IMR-90 (cell line): ENCODE results near the gene ERCC8. TPM values are rescaled to one million over a fixed set of nuclear protein-coding genes. Genes with fewer than 3 reads are reported as not detected.

Source experiments
- ATAC-seq: fragments of 200-7000 bp; cut with Tn5 transposase; 2 replicates; pipeline ENCODE4 v1.9.1; 2020; ENCODE audit warnings: low read depth, mild to moderate bottlenecking, moderate library complexity
- BruUV-seq: library from RNA; stranded (reverse); fragments of 400-500 nt; replicated peaks from 2 replicates; lab custom pipeline; 2021; lab: Mats Ljungman, UMichigan
- CTCF ChIA-PET: fragments of 300-600 bp; formaldehyde crosslinking; extraction: SDS; loops from one replicate; lab custom pipeline; 2021; ENCODE audit warnings: antibody characterized with exemption; lab: Yijun Ruan, JAX
- POLR2A ChIA-PET: fragments of 300-600 bp; sonication (Branson Sonifier 250); formaldehyde crosslinking; loops from one replicate; lab custom pipeline; 2022; ENCODE audit warnings: antibody characterized with exemption; ENCODE audit not compliant: unreplicated experiment; lab: Charles Lee
- DNase-seq: peaks from one replicate; pipeline ENCODE4 v3.0.0; 2013
- H2AFZ ChIP-seq: replicated peaks from 2 replicates; pipeline ENCODE3; 2013; ENCODE audit warnings: low read length, mild to moderate bottlenecking; ENCODE audit not compliant: poor library complexity
- H2AK5ac ChIP-seq: 2 replicates; pipeline ENCODE4 v1.6.1; 2013; ENCODE audit warnings: low read depth, low read length, inconsistent platforms
- H2AK9ac ChIP-seq: replicated peaks from 2 replicates; pipeline ENCODE3; 2013; ENCODE audit warnings: mild to moderate bottlenecking, low read depth, low read length, moderate library complexity; ENCODE audit not compliant: poor library complexity
- H2BK120ac ChIP-seq: 2 replicates; pipeline ENCODE4 v1.6.1; 2013; ENCODE audit warnings: low read depth, low read length, inconsistent platforms
- H2BK15ac ChIP-seq: 3 replicates; pipeline ENCODE4 v1.6.1; 2013; ENCODE audit warnings: low read depth, low read length, inconsistent platforms
- H2BK20ac ChIP-seq: 2 replicates; pipeline ENCODE4 v1.6.1; 2013; ENCODE audit warnings: low read depth, mild to moderate bottlenecking, inconsistent platforms, low read length, moderate library complexity
- H2BK5ac ChIP-seq: 2 replicates; pipeline ENCODE4 v1.6.1; 2013; ENCODE audit warnings: mild to moderate bottlenecking, low read depth, low read length, inconsistent platforms; ENCODE audit not compliant: poor library complexity, severe bottlenecking
- H3K14ac ChIP-seq: replicated peaks from 2 replicates; pipeline ENCODE4 v1.6.1; 2013; ENCODE audit warnings: low read depth, low read length, inconsistent platforms
- H3K18ac ChIP-seq: 2 replicates; pipeline ENCODE4 v1.6.1; 2013; ENCODE audit warnings: low read depth, low read length, control low read depth
- H3K23ac ChIP-seq: 2 replicates; pipeline ENCODE4 v1.6.1; 2013; ENCODE audit warnings: low read depth, low read length, inconsistent platforms
- H3K27ac ChIP-seq: 2 replicates; pipeline ENCODE4 v1.5.1; 2013; ENCODE audit warnings: mild to moderate bottlenecking, control low read depth, low read length; ENCODE audit not compliant: insufficient read depth
- H3K27me3 ChIP-seq: 2 replicates; pipeline ENCODE4 v1.6.1; 2013; ENCODE audit warnings: low read length; ENCODE audit not compliant: control insufficient read depth, insufficient read depth
- H3K36me3 ChIP-seq: 2 replicates; pipeline ENCODE4 v1.6.1; 2013; ENCODE audit warnings: low read length, mixed read lengths; ENCODE audit not compliant: control insufficient read depth, insufficient read depth
- H3K4ac ChIP-seq: 2 replicates; pipeline ENCODE4 v1.6.1; 2013; ENCODE audit warnings: low read depth, low read length, inconsistent platforms
- H3K4me1 ChIP-seq: 2 replicates; pipeline ENCODE4 v1.6.1; 2013; ENCODE audit warnings: low read length, mixed read lengths; ENCODE audit not compliant: control insufficient read depth, insufficient read depth
- H3K4me2 ChIP-seq: 2 replicates; pipeline ENCODE4 v1.6.1; 2013; ENCODE audit warnings: low read depth, mild to moderate bottlenecking, control low read depth, low read length, moderate library complexity
- H3K4me3 ChIP-seq: 2 replicates; pipeline ENCODE4 v1.5.1; 2013; ENCODE audit warnings: low read depth, mild to moderate bottlenecking, control low read depth, low read length, moderate library complexity; ENCODE audit not compliant: insufficient read depth
- H3K56ac ChIP-seq: 2 replicates; pipeline ENCODE4 v1.6.1; 2013; ENCODE audit warnings: low read length, inconsistent platforms; ENCODE audit not compliant: insufficient read depth; ENCODE audit errors: extremely low read depth
- H3K79me1 ChIP-seq, 2 experiments: 2 replicates each; pipeline ENCODE4 v1.6.1; 2013; ENCODE audit warnings: low read length in 2 of 2, inconsistent platforms in 1 of 2, low read depth in 1 of 2
- H3K9ac ChIP-seq: 2 replicates; pipeline ENCODE4 v1.6.1; 2013; ENCODE audit warnings: low read depth, low read length, control low read depth
- H3K9me1 ChIP-seq: 2 replicates; pipeline ENCODE4 v1.6.1; 2013; ENCODE audit warnings: low read length, inconsistent platforms; ENCODE audit not compliant: insufficient read depth
- H3K9me3 ChIP-seq: 2 replicates; pipeline ENCODE4 v1.6.1; 2013; ENCODE audit warnings: low read length; ENCODE audit not compliant: control insufficient read depth, insufficient read depth
- H4K20me1 ChIP-seq: 2 replicates; pipeline ENCODE4 v1.6.1; 2013; ENCODE audit warnings: low read length, inconsistent platforms; ENCODE audit not compliant: insufficient read depth
- H4K5ac ChIP-seq: 2 replicates; pipeline ENCODE4 v1.6.1; 2013; ENCODE audit warnings: mild to moderate bottlenecking, low read depth, low read length, control low read depth
- H4K8ac ChIP-seq, 2 experiments: 2 replicates each; pipeline ENCODE4 v1.6.1; 2013; ENCODE audit warnings: low read depth in 2 of 2, low read length in 2 of 2, control low read depth in 1 of 2, inconsistent platforms in 1 of 2
- H4K91ac ChIP-seq: 2 replicates; pipeline ENCODE4 v1.6.1; 2013; ENCODE audit warnings: low read depth, low read length, inconsistent platforms; ENCODE audit not compliant: insufficient read depth
- BHLHE40 ChIP-seq: fragments of 150-350 bp; IDR thresholded peaks from 2 replicates; pipeline ENCODE4 v1.6.1; 2016; ENCODE audit warnings: mild to moderate bottlenecking, low read depth, low read length
- CEBPB ChIP-seq: IDR thresholded peaks from 2 replicates; pipeline ENCODE4 v1.6.1; 2012; ENCODE audit warnings: low read depth, low read length, improper control_type of control experiment
- CHD1 ChIP-seq: IDR thresholded peaks from 2 replicates; pipeline ENCODE4 v1.6.1; 2012; ENCODE audit warnings: low read depth, low read length, improper control_type of control experiment
- FOS ChIP-seq: fragments of 150-350 bp; IDR thresholded peaks from 2 replicates; pipeline ENCODE4 v1.6.1; 2016; ENCODE audit warnings: low read depth, low read length
- MAFK ChIP-seq: IDR thresholded peaks from 2 replicates; pipeline ENCODE4 v1.6.1; 2012; ENCODE audit warnings: low read depth, low read length, improper control_type of control experiment
- MAZ ChIP-seq: IDR thresholded peaks from 2 replicates; pipeline ENCODE4 v1.6.1; 2012; ENCODE audit warnings: low read depth, mild to moderate bottlenecking, low read length, improper control_type of control experiment, moderate library complexity, borderline replicate concordance
- MXI1 ChIP-seq: IDR thresholded peaks from 2 replicates; pipeline ENCODE4 v1.6.1; 2012; ENCODE audit warnings: low read depth, mild to moderate bottlenecking, low read length, moderate library complexity, borderline replicate concordance
- NFE2L2 ChIP-seq: fragments of 150-350 bp; IDR thresholded peaks from 2 replicates; pipeline ENCODE4 v1.6.1; 2016; ENCODE audit warnings: low read depth, mild to moderate bottlenecking, low read length
- POLR2A ChIP-seq: IDR thresholded peaks from 2 replicates; pipeline ENCODE4 v1.6.1; 2012; ENCODE audit warnings: mild to moderate bottlenecking, low read depth, low read length
- RAD21 ChIP-seq: IDR thresholded peaks from 2 replicates; pipeline ENCODE4 v1.6.1; 2012; ENCODE audit warnings: low read length, improper control_type of control experiment
- RCOR1 ChIP-seq: IDR thresholded peaks from 2 replicates; pipeline ENCODE4 v1.6.1; 2012; ENCODE audit warnings: mild to moderate bottlenecking, low read length, improper control_type of control experiment; ENCODE audit not compliant: insufficient replicate concordance
- RFX5 ChIP-seq: IDR thresholded peaks from 2 replicates; pipeline ENCODE4 v1.8.0; 2012; ENCODE audit warnings: low read depth, mild to moderate bottlenecking, low read length, moderate library complexity
- SMC3 ChIP-seq: fragments of 150-350 bp; IDR thresholded peaks from 2 replicates; pipeline ENCODE4 v1.6.1; 2016; ENCODE audit warnings: low read depth, mild to moderate bottlenecking, antibody characterized with exemption, low read length, moderate library complexity
- dilution Hi-C: fragments of 300-500 bp; cut with HindIII; formaldehyde crosslinking; loops from one replicate; pipeline ENCODE4 v1.14.3; 2018; ENCODE audit warnings: low sequenced_read_pairs; ENCODE audit not compliant: unreplicated experiment
- in situ Hi-C: fragments of 300-500 bp; cut with MboI; formaldehyde crosslinking; loops from 3 replicates; pipeline ENCODE4 v1.14.3; 2019; ENCODE audit warnings: low sequenced_read_pairs, inconsistent platforms, mixed read lengths
- intact Hi-C: fragments of 100-400 bp; cut with micrococcal nuclease; formaldehyde crosslinking; loops from 2 replicates; pipeline ENCODE4 v1.10.0; 2022
- polyA plus RNA-seq, 3 experiments: library from polyadenylated mRNA; depleted of rRNA; stranded (reverse); fragments of >200 nt; gene quantifications; 2 replicates each; pipeline ENCODE4 v1.2.3, GENCODE V29; 2012; ENCODE audit warnings: low replicate concordance in 1 of 3
- total RNA-seq: library from RNA; depleted of rRNA; stranded (reverse); fragments of >200 nt; gene quantifications from 2 replicates; pipeline ENCODE4 v1.2.3, GENCODE V29; 2012
- TF ChIP-seq, protein P1 (sequence below): fragments of 150-350 bp; IDR thresholded peaks from 2 replicates; pipeline ENCODE4 v1.6.1; 2017; ENCODE audit warnings: mild to moderate bottlenecking, antibody characterized with exemption, low read length, low read depth
- TF ChIP-seq, protein P2 (sequence below): conservative IDR thresholded peaks from 2 replicates; pipeline ENCODE4 v1.5.1; 2012; ENCODE audit warnings: mild to moderate bottlenecking, low read depth, low read length, improper control_type of control experiment
- TF ChIP-seq, protein P3 (sequence below): fragments of 150-350 bp; IDR thresholded peaks from 2 replicates; pipeline ENCODE4 v1.6.1; 2016; ENCODE audit warnings: low read depth, mild to moderate bottlenecking, low read length, moderate library complexity, borderline replicate concordance

Gene ERCC8
- total and polyA plus RNA-seq, 2 of the 4 experiments (the other 2 are of a cell fraction): 12.6 to 29.2 TPM

- DNase-seq (no peak), ATAC-seq (no peak)
- intact Hi-C loops (no loop called here), in situ Hi-C loops (no loop called here), dilution Hi-C loops (no loop called here)
- BruUV-seq: no TSS peak
- Histone ChIP-seq H3K56ac (no peak overlapping the region), H2BK5ac (no peak overlapping the region), H3K79me1 (no peaks in the 10 kb centered on the region), H3K4me2 (no peak overlapping the region), H2AK9ac (no peak overlapping the region), H2BK120ac (no peak overlapping the region), H4K8ac (no peak overlapping the region), H4K20me1 (no peaks in the 10 kb centered on the region), H3K9me1 (no peaks in the 10 kb centered on the region), H2BK20ac (no peak overlapping the region), H3K18ac (no peak overlapping the region), H3K36me3 (no peaks in the 10 kb centered on the region), H3K9me3 (no peaks in the 10 kb centered on the region), H3K4ac (no peak overlapping the region), H2BK15ac (no peak overlapping the region), H2AFZ (no peak overlapping the region), H4K91ac (no peak overlapping the region), H3K27me3 (no peaks in the 10 kb centered on the region), H3K14ac (no peak overlapping the region), H3K23ac (no peak overlapping the region), H3K27ac (no peak overlapping the region), H3K4me1 (no peaks in the 10 kb centered on the region), H3K9ac (no peak overlapping the region), H2AK5ac (no peak overlapping the region), H3K4me3 (no peak overlapping the region), H4K5ac (no peak overlapping the region)
- POLR2A ChIA-PET: no interaction called here
- TF ChIP-seq MAZ (no peak), MAFK (no peak), NFE2L2 (no peak), RCOR1 (no peak), POLR2A (no peak), RFX5 (no peak), FOS (no peak), MXI1 (no peak), RAD21 (no peak), BHLHE40 (no peak), SMC3 (no peak), CEBPB (no peak), CHD1 (no peak)
- TF ChIP-seq, protein P1, sequence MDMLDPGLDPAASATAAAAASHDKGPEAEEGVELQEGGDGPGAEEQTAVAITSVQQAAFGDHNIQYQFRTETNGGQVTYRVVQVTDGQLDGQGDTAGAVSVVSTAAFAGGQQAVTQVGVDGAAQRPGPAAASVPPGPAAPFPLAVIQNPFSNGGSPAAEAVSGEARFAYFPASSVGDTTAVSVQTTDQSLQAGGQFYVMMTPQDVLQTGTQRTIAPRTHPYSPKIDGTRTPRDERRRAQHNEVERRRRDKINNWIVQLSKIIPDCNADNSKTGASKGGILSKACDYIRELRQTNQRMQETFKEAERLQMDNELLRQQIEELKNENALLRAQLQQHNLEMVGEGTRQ: no peak
- TF ChIP-seq, protein P2, sequence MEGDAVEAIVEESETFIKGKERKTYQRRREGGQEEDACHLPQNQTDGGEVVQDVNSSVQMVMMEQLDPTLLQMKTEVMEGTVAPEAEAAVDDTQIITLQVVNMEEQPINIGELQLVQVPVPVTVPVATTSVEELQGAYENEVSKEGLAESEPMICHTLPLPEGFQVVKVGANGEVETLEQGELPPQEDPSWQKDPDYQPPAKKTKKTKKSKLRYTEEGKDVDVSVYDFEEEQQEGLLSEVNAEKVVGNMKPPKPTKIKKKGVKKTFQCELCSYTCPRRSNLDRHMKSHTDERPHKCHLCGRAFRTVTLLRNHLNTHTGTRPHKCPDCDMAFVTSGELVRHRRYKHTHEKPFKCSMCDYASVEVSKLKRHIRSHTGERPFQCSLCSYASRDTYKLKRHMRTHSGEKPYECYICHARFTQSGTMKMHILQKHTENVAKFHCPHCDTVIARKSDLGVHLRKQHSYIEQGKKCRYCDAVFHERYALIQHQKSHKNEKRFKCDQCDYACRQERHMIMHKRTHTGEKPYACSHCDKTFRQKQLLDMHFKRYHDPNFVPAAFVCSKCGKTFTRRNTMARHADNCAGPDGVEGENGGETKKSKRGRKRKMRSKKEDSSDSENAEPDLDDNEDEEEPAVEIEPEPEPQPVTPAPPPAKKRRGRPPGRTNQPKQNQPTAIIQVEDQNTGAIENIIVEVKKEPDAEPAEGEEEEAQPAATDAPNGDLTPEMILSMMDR: no peak; the same call in 1 of the 2 replicates
- TF ChIP-seq, protein P3, sequence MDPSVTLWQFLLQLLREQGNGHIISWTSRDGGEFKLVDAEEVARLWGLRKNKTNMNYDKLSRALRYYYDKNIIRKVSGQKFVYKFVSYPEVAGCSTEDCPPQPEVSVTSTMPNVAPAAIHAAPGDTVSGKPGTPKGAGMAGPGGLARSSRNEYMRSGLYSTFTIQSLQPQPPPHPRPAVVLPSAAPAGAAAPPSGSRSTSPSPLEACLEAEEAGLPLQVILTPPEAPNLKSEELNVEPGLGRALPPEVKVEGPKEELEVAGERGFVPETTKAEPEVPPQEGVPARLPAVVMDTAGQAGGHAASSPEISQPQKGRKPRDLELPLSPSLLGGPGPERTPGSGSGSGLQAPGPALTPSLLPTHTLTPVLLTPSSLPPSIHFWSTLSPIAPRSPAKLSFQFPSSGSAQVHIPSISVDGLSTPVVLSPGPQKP: no peak
- CTCF ChIA-PET: no interaction called here
Observed at GRCh38 chr5:60883229-60883628, 61.6 kb downstream of the ERCC8 start.
